K562 (cell line): Measurements from ENCODE around the gene PNMA8C. TPM values are rescaled to one million over a fixed set of nuclear protein-coding genes. Genes with fewer than 3 reads are reported as not detected.

Experiments used
- ARID4B ChIP-seq: sonication (generic); formaldehyde crosslinking; IDR thresholded peaks from 2 replicates; pipeline ENCODE4 v1.8.0; 2022; ENCODE audit warnings: mild to moderate bottlenecking, missing genetic modification reagents
- CREB1 ChIP-seq, 2 experiments: sonication (generic) in 1 of 2; formaldehyde crosslinking in 1 of 2; IDR thresholded peaks; 2 replicates each; pipeline versions ENCODE4 v1.6.1 to v1.8.0; 2012 to 2022; ENCODE audit warnings: inconsistent platforms in 1 of 2, mild to moderate bottlenecking in 1 of 2, missing genetic modification reagents in 1 of 2, moderate library complexity in 1 of 2
- CREB3L1 ChIP-seq: fragments of 450-650 bp; IDR thresholded peaks from 2 replicates; pipeline ENCODE4 v1.6.1; 2014; ENCODE audit warnings: low read depth, mild to moderate bottlenecking, moderate library complexity, borderline replicate concordance
- EGR1 ChIP-seq: fragments of 450-650 bp; conservative IDR thresholded peaks from 2 replicates; pipeline ENCODE4 v1.6.1; 2017; ENCODE audit warnings: mild to moderate bottlenecking
- GABPB1 ChIP-seq: sonication (generic); formaldehyde crosslinking; IDR thresholded peaks from 2 replicates; pipeline ENCODE4 v1.8.0; 2022; ENCODE audit warnings: mild to moderate bottlenecking, missing genetic modification reagents
- HINFP ChIP-seq: fragments of 450-650 bp; conservative IDR thresholded peaks from 2 replicates; pipeline ENCODE4 v1.6.1; 2016; ENCODE audit warnings: missing genetic modification characterization, low read depth, mild to moderate bottlenecking, control low read depth, missing compliant biosample characterization
- HMGN3 ChIP-seq: IDR thresholded peaks from 2 replicates; pipeline ENCODE4 v1.6.1; 2011; ENCODE audit warnings: borderline replicate concordance, low read depth, mild to moderate bottlenecking, mixed read lengths, low read length; ENCODE audit not compliant: insufficient read length; ENCODE audit errors: extremely low read depth
- KDM5B ChIP-seq: fragments of 200-600 bp; sonication (generic); IDR thresholded peaks from 2 replicates; pipeline ENCODE4 v1.6.1; 2012; ENCODE audit warnings: low read depth, mild to moderate bottlenecking, moderate library complexity, low read length, control low read depth, inconsistent platforms; ENCODE audit not compliant: insufficient replicate concordance
- MYC ChIP-seq, 2 experiments: fragments of 250-450 bp in 1 of 2; sonication (Bioruptor Pico) in 1 of 2; IDR thresholded peaks; 2 replicates each; pipeline versions ENCODE4 v1.5.1 to v1.6.1; 2012 to 2021; ENCODE audit warnings: low read depth in 2 of 2, borderline replicate concordance in 1 of 2, improper control_type of control experiment in 1 of 2, low read length in 1 of 2, mild to moderate bottlenecking in 1 of 2, moderate library complexity in 1 of 2
- NRF1 ChIP-seq, 2 experiments: fragments of 450-650 bp; IDR thresholded peaks in 1 of 2; conservative IDR thresholded peaks in 1 of 2; 2 replicates each; pipeline ENCODE4 v1.6.1; 2014; ENCODE audit warnings: mild to moderate bottlenecking in 2 of 2
- PHF20 ChIP-seq: fragments of 450-650 bp; IDR thresholded peaks from 2 replicates; pipeline ENCODE4 v1.6.1; 2018; ENCODE audit not compliant: partially characterized antibody
- PHF8 ChIP-seq: fragments of 200-600 bp; sonication (generic); IDR thresholded peaks from 2 replicates; pipeline ENCODE4 v1.6.1; 2012; ENCODE audit warnings: mixed run types, mild to moderate bottlenecking, inconsistent platforms, low read length, moderate library complexity, borderline replicate concordance
- RBBP5 ChIP-seq: fragments of 200-600 bp; sonication (generic); IDR thresholded peaks from 2 replicates; pipeline ENCODE4 v1.6.1; 2012; ENCODE audit warnings: borderline replicate concordance, mild to moderate bottlenecking, low read length, control low read depth, inconsistent platforms; ENCODE audit not compliant: insufficient read depth, poor library complexity, severe bottlenecking
- TAF1 ChIP-seq: IDR thresholded peaks from 2 replicates; pipeline ENCODE4 v1.6.1; 2011; ENCODE audit warnings: mild to moderate bottlenecking, low read length, moderate library complexity; ENCODE audit not compliant: insufficient read depth, control insufficient read depth, severe bottlenecking; ENCODE audit errors: extremely low read depth
- ZNF134 ChIP-seq: fragments of 250-450 bp; sonication (Bioruptor Pico); conservative IDR thresholded peaks from 2 replicates; pipeline ENCODE4 v1.4.0; 2020
- polyA plus RNA-seq, 8 experiments: library from polyadenylated mRNA; depleted of rRNA in 4 of 8; stranded (reverse) in 5 of 8; unstranded in 3 of 8; fragments of >200 nt; fragmentation: Nextera tagmentation in 2 of 8; fragmentation: Illumina TruSeq in 1 of 8; extraction: Ambion mirVana in 2 of 8; extraction: Trizol in 1 of 8; gene quantifications; 2 replicates each; pipeline versions ENCODE4 v1.2.1 to v1.2.3, GENCODE V29; 2011 to 2014; ENCODE audit warnings: inconsistent platforms in 1 of 8, missing spikeins in 1 of 8
- total RNA-seq, 7 experiments: library from RNA; depleted of rRNA in 6 of 7; stranded (reverse); fragments of >200 nt in 6 of 7; fragmentation: Illumina TruSeq in 2 of 7; extraction: Trizol in 2 of 7; gene quantifications; 2 replicates each; pipeline versions ENCODE4 v1.2.1 to v1.2.3, GENCODE V29; 2011 to 2021; ENCODE audit warnings: low replicate concordance in 1 of 7

The PNMA8C gene
- total and polyA plus RNA-seq, 9 of the 15 experiments (the other 6 are each of a cell fraction or from before 2014, with no cell fraction given) = 0.04 to 0.05 (median 0.05) TPM; not detected in 6

GRCh38 chr19:46471116-46471733 is 42.5 kb upstream of the PNMA8C start, which contains the start of gene PNMA8A (continued):
- peak; percentile 82 for TF ChIP-seq KDM5B
- TF ChIP-seq TAF1 = peak; percentile 48
- peak; percentile 96 to 97 for TF ChIP-seq NRF1 (conservative IDR thresholded peaks at IDR 0.05 in 1 of 2, IDR thresholded peaks at IDR 0.05 in 1 of 2)
- peak; percentile 83 for TF ChIP-seq PHF8
- peak; percentile 60; the same call in 1 of the 2 replicates for TF ChIP-seq ARID4B
- TF ChIP-seq GABPB1 (CRISPR knock-in tag) = peak; percentile 51; the same call in 1 of the 2 replicates
- peak; percentile 75; the same call in 1 of the 2 replicates for TF ChIP-seq CREB3L1
- TF ChIP-seq EGR1 = peak; percentile 96
- TF ChIP-seq MYC (IDR thresholded peaks at IDR 0.05; ENCODE audit: low read depth, low read length) = peak; percentile 71
- peak; percentile 63; the same call in 1 of the 2 replicates for TF ChIP-seq MYC (CRISPR knock-in tag; IDR thresholded peaks at IDR 0.05; ENCODE audit: borderline replicate concordance, low read depth)
- TF ChIP-seq CREB1 (IDR thresholded peaks at IDR 0.05) = peak; percentile 91
- TF ChIP-seq CREB1 (CRISPR knock-in tag; IDR thresholded peaks at IDR 0.05) = peak; percentile 87
- TF ChIP-seq PHF20 = peak; percentile 89
- TF ChIP-seq ZNF134 (CRISPR knock-in tag) = 0 out of 2 replicates have a peak, but pooled peaks have one; percentile 35
- TF ChIP-seq RBBP5 = peak; percentile 65
- peak; percentile 42 for TF ChIP-seq HMGN3
- peak; percentile 55; the same call in 1 of the 2 replicates for TF ChIP-seq HINFP
